SK-N-SH (cell line): Measurements from ENCODE around the gene ETS2. TPM values are rescaled to one million over a fixed set of nuclear protein-coding genes. Genes with fewer than 3 reads are reported as not detected.

ENCODE experiments used
- CTCF ChIA-PET: fragments of 300-600, 350-600 bp; formaldehyde crosslinking; extraction: SDS; loops from one replicate; lab custom pipeline; 2021; lab: Yijun Ruan, JAX
- POLR2A ChIA-PET: fragments of 350-600 bp; sonication (Branson Sonifier 250); formaldehyde crosslinking; extraction: SDS; loops from one replicate; lab custom pipeline; 2020; ENCODE audit warnings: antibody characterized with exemption, inconsistent platforms; lab: Yijun Ruan, JAX
- DNase-seq: peaks from one replicate; pipeline ENCODE4 v3.0.0; 2012
- H2AFZ ChIP-seq: fragments of 200-600 bp; sonication (generic); 2 replicates; pipeline ENCODE4 v1.8.1; 2016; ENCODE audit warnings: antibody characterized with exemption, mild to moderate bottlenecking, low read depth
- H3F3A ChIP-seq: fragments of 200-600 bp; sonication (generic); replicated peaks from 2 replicates; pipeline ENCODE3; 2016; ENCODE audit warnings: antibody characterized with exemption, mild to moderate bottlenecking; ENCODE audit not compliant: insufficient read depth
- H3K27ac ChIP-seq, 2 experiments: fragments of 200-500 bp in 1 of 2; fragments of 200-600 bp in 1 of 2; sonication (Bioruptor generic) in 1 of 2; sonication (generic), shearing (Covaris generic) in 1 of 2; 2 replicates each; pipeline versions ENCODE4 v1.5.1 to v1.6.1; 2014 to 2016; ENCODE audit warnings: low read depth in 2 of 2, inconsistent platforms in 1 of 2, low read length in 1 of 2, mild to moderate bottlenecking in 1 of 2, mixed read lengths in 1 of 2
- H3K27me3 ChIP-seq: fragments of 200-600 bp; sonication (generic), shearing (Covaris generic); 2 replicates; pipeline ENCODE4 v1.6.1; 2016; ENCODE audit warnings: mixed run types; ENCODE audit not compliant: insufficient read depth
- H3K36me3 ChIP-seq, 2 experiments: fragments of 200-500 bp in 1 of 2; fragments of 200-600 bp in 1 of 2; sonication (Bioruptor generic) in 1 of 2; sonication (generic) in 1 of 2; replicated peaks in 1 of 2; 2 replicates each; pipeline versions ENCODE3 to v1.5.1; 2014 to 2016; ENCODE audit warnings: low read length in 1 of 2, mild to moderate bottlenecking in 1 of 2; ENCODE audit not compliant: insufficient read depth in 2 of 2, control insufficient read depth in 1 of 2
- H3K4me1 ChIP-seq, 2 experiments: fragments of 200-500 bp in 1 of 2; fragments of 200-600 bp in 1 of 2; sonication (Bioruptor generic) in 1 of 2; sonication (generic), shearing (Covaris generic) in 1 of 2; 2 replicates each; pipeline versions ENCODE4 v1.5.1 to v1.6.1; 2014 to 2016; ENCODE audit warnings: low read depth in 1 of 2, low read length in 1 of 2, mixed run types in 1 of 2; ENCODE audit not compliant: insufficient read depth in 2 of 2, control insufficient read depth in 1 of 2
- H3K4me2 ChIP-seq: fragments of 200-600 bp; sonication (generic), shearing (Covaris generic); 2 replicates; pipeline ENCODE4 v1.6.1; 2017; ENCODE audit warnings: mixed run types
- H3K4me3 ChIP-seq, 2 experiments: fragments of 200-500 bp in 1 of 2; fragments of 200-600 bp in 1 of 2; sonication (Bioruptor generic) in 1 of 2; sonication (generic), shearing (Covaris generic) in 1 of 2; 2 replicates each; pipeline versions ENCODE4 v1.5.1 to v1.8.1; 2014 to 2016; ENCODE audit warnings: low read depth in 2 of 2, inconsistent platforms in 1 of 2, low read length in 1 of 2, mild to moderate bottlenecking in 1 of 2, mixed read lengths in 1 of 2, moderate library complexity in 1 of 2
- H3K79me2 ChIP-seq: fragments of 200-600 bp; sonication (generic); 2 replicates; pipeline ENCODE4 v1.8.1; 2017; ENCODE audit warnings: mild to moderate bottlenecking; ENCODE audit not compliant: insufficient read depth
- H3K9ac ChIP-seq: fragments of 200-600 bp; sonication (generic); 2 replicates; pipeline ENCODE4 v1.6.1; 2017; ENCODE audit warnings: mixed run types
- H3K9me2 ChIP-seq: fragments of 200-600 bp; sonication (generic); 2 replicates; pipeline ENCODE4 v1.6.1; 2017; ENCODE audit warnings: mixed run types
- H3K9me3 ChIP-seq: fragments of 200-600 bp; sonication (generic); 2 replicates; pipeline ENCODE4 v1.6.1; 2017; ENCODE audit warnings: mixed run types, mild to moderate bottlenecking, moderate library complexity
- H4K20me1 ChIP-seq: fragments of 200-600 bp; sonication (generic); 2 replicates; pipeline ENCODE4 v1.6.1; 2017; ENCODE audit warnings: mild to moderate bottlenecking, mixed run types; ENCODE audit not compliant: insufficient read depth
- EZH2phosphoT487 ChIP-seq: fragments of 200-600 bp; sonication (generic); IDR thresholded peaks from 2 replicates; pipeline ENCODE4 v1.6.1; 2017; ENCODE audit warnings: low read depth, mixed run types, mild to moderate bottlenecking, antibody characterized with exemption, moderate library complexity, borderline replicate concordance
- GABPA ChIP-seq: IDR thresholded peaks from 2 replicates; pipeline ENCODE4 v1.4.0; 2012; ENCODE audit warnings: low read depth, mild to moderate bottlenecking
- REST ChIP-seq: IDR thresholded peaks from 2 replicates; pipeline ENCODE4 v1.6.1; 2012; ENCODE audit warnings: mild to moderate bottlenecking, low read depth, low read length, moderate library complexity
- TCF12 ChIP-seq: IDR thresholded peaks from 2 replicates; pipeline ENCODE4 v1.4.0; 2012
- USF1 ChIP-seq: IDR thresholded peaks from 2 replicates; pipeline ENCODE4 v1.4.0; 2012; ENCODE audit warnings: low read depth, borderline replicate concordance
- ZBTB33 ChIP-seq: IDR thresholded peaks from 2 replicates; pipeline ENCODE4 v1.4.0; 2012; ENCODE audit warnings: low read depth, borderline replicate concordance
- WGBS: methylation state at CpG from one replicate; pipeline ENCODE4 v1.1.6; 2017; ENCODE audit warnings: low lambda C conversion rate; 5-methylcytosine and 5-hydroxymethylcytosine counted together
- polyA plus RNA-seq, 3 experiments: library from polyadenylated mRNA; depleted of rRNA; stranded (reverse); fragments of >200 nt; gene quantifications; 2 replicates each; pipeline ENCODE4 v1.2.3, GENCODE V29; 2012

Gene ETS2
- polyA plus RNA-seq, 1 of the 3 experiments (the other 2 are of a cell fraction): 16.3 TPM

- TF ChIP-seq EZH2phosphoT487 (no peak), TCF12 (no peak)
- Histone ChIP-seq H3K27ac (no peak overlapping the region), H4K20me1 (peaks cover 6% of the 10 kb centered on the region; the same call in 1 of the 2 replicates), H3K79me2 (peaks cover 37% of the 10 kb centered on the region), H3K36me3 (peaks cover 84 to 91% of the 10 kb centered on the region in 2 experiments), H3K27me3 (no peaks in the 10 kb centered on the region), H3K4me2 (no peak overlapping the region), H3F3A (peaks cover 9% of the 10 kb centered on the region), H2AFZ (no peak overlapping the region), H3K4me3 (no peak overlapping the region), H3K9ac (no peak overlapping the region), H3K9me2 (no peaks in the 10 kb centered on the region), H3K4me1 (peaks cover 4 to 10% of the 10 kb centered on the region in 2 experiments; a peak in 3 of 4 replicates), H3K9me3 (no peaks in the 10 kb centered on the region)
- DNase-seq: no peak
- ChIA-PET CTCF (no interaction called here), POLR2A (no interaction called here)
- 97% methylated on average over 10 of the region's 10 CpGs for WGBS
Observed at GRCh38 chr21:38816400-38816977, 10.8 kb downstream of the ETS2 start.

- H3K27ac ChIP-seq: peak overlapping the region in 1 of 2 experiments; percentile 3; a peak in 1 of 4 replicates
- ChIA-PET CTCF (interaction anchor here (1.1 to 1.4 kb wide), 3 partner anchors 18 to 320 kb away, joined by 3 to 4 read pairs (median 4); no protein-coding TSS in a partner anchor), POLR2A (no interaction called here)
- H3K79me2 ChIP-seq: peaks cover 25% of the 10 kb centered on the region; the same call in 1 of the 2 replicates
- H2AFZ ChIP-seq: no peak overlapping the region
- H3F3A ChIP-seq: peaks cover 12% of the 10 kb centered on the region
- H3K9me2 ChIP-seq: no peaks in the 10 kb centered on the region
- DNase-seq: no peak
- H3K27me3 ChIP-seq: no peaks in the 10 kb centered on the region
- no peak overlapping the region for H3K9ac ChIP-seq
- no peak overlapping the region for H3K4me2 ChIP-seq
- H3K4me1 ChIP-seq: peaks cover 0 to 10% of the 10 kb centered on the region in 2 experiments; a peak in 2 of 4 replicates
- TF ChIP-seq USF1 (no peak), REST (no peak), ZBTB33 (no peak), GABPA (no peak)
- no peaks in the 10 kb centered on the region for H4K20me1 ChIP-seq
- 88% methylated on average over 13 of the region's 14 CpGs for whole genome bisulfite sequencing
- H3K36me3 ChIP-seq: peaks cover 85 to 96% of the 10 kb centered on the region in 2 experiments
- H3K9me3 ChIP-seq: no peaks in the 10 kb centered on the region
- no peak overlapping the region for H3K4me3 ChIP-seq
Observed at GRCh38 chr21:38817371-38818324, 11.9 kb downstream of the ETS2 start.
